ENCODE data around the gene BCAS1.

The BCAS1 gene

GRCh38 chr20:54070187-54070987, at the start of gene BCAS1:
Gene BCAS1 (minus strand): TSS chr20:54070594. CDS start chr20:54058718, 11,876 bp downstream.
- DNase-seq: no peak

DNA sequence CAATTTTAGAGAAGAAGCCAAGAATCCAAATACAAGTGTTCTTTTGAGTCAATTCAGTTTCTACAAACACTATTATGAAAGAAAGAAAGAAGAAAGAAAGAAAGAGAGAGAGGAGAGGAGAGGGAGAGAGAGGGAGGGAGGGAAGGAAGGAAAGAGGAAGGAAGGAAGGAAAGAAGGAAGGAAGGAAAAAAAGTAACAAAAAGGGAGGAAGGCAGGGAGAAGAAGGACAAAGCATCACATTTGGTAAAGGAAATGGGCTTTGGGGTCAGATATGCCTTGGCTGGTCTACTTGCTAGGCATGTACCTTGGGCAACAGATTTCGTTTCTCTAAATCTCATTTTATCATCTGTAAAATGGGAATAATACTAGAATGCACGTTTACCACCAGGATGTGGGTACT, 49.4 kb upstream of the BCAS1 start:
- DNase-seq: no peak

DNA sequence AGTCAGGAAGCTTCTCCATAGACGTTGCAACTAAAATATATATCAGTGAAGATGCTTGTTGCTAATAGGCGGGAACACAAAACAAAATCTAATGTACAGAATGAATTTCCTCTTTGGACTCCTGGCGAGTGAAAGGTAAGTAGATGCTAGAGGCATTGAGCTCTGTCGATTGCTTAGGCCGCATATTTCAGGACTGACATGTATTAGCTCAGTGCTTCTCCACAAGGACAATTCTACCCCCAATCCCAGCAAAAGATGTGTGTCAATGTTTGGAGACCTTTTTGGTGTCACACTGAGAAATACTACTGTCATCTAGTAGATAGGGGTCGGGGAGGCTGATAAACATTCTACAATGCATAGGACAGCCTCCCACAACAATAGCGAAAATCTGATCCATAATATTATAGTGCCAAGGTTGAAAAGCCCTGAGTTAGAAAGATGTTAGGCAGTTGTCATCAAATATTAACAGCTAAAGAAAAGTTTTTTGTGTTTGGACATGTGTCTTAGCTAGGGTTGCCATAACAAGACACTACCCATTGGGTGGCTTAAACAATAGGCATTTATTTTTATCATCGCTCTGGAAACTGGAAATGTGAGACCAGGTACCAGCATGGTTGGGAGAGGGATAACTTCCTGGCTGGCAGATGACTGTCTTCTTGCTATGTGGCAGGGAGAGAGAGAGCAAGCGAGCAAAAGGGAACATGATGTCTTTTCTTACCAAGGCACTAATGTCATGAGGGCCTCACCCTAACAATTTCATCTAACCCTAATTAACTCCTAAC, 48.0 kb upstream of the BCAS1 start:
- DNase-seq: no peak

GRCh38 chr20:54116550-54117235, 46.3 kb upstream of the BCAS1 start:
- DNase-seq: no peak

DNA sequence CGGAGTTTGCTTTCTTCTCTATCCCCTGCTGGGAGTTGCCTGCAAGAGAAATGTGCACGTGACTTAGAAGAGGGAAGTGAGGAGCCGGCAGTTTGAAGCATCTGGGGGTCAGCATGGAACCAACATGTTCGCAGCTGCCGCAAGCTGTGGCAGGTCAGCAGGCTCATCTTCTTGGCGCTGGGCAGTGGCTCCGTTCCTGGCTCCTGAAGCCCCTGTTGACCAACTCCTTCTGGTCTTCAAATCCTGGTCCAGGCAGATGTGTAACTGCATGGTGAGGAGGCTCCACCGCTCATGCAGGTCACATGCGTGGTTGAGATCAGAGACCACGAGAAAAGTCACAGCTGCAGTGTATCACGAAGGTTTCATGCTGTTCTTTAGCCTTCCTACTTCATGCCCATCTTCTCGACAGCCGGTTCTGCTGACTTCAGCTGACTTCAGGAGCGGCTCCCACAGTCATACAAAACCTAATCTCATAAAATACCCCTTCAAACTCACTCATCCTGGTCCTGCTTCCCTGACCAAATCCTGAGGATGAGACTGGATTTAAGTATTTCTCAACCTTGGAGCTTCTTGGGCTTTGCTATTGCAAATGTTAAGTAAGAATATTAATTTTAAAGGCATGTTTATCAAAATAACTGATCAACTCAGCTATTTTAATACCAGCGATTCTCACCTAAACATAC, 44.9 kb upstream of the BCAS1 start:
- no peak for DNase-seq

- DNase-seq: no peak
Observed at GRCh38 chr20:54114109-54114508, 43.7 kb upstream of the BCAS1 start.

DNA sequence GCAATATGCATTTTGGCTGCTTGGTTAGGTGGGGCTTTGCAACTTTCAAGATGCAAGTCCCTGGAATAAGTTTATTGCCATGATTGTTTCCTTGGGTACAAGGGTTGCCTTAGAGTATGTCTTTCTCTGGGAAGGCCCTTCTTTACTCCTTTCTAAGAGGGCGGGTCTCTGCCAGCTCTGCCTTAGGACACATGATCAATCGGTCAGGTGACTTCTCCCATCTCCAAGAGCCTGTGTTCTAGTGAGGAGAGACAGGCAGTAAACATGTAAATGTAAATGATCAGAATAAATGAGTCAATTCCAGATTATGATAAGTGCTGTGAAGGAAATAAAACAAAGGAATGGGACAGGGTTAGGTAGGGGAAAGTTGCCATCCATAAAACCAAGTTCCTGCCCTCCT, 43.2 kb upstream of the BCAS1 start:
- no peak for DNase-seq

GRCh38 chr20:54112221-54112884, 42.0 kb upstream of the BCAS1 start:
- no peak for DNase-seq

DNA sequence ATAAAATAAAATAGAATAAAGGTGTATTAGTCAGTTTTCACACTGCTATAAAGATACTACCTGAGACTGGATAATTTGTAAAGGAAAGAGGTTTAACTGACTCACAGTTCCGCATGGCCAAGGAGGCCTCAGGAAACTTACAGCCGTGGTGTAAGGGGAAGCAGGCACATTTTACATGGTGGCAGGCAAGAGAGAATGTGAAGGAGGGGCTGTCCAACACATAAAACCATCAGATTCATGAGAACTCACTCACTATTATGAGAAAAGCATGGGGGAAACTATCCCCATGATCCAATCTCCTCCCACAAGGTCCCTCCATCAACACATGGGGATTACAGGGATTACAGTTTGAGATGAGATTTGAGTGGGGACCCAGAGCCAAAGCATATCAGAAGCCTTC, 41.1 kb upstream of the BCAS1 start:
- DNase-seq: no peak

GRCh38 chr20:54110457-54110856, 40.1 kb upstream of the BCAS1 start:
- DNase-seq: no peak

DNA sequence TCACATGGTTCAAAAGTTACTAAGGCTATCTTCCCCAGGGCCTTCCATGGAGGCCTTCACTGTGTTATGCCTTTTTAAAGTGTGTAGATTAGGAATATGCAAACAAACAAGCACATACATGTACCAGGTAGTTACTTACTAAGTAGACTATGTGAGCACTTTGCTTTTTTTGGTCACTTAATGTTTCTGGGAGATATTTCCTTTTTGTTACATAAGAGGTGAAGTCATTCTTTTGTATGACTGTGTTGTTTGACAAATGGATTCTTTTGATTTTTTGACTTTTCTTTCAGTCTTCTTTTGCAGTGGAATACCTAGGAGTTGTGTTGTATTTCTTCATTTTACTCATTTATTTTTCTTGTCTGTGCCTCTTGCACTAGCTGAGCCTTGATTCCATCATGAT, 39.6 kb upstream of the BCAS1 start:
- no peak for DNase-seq

- DNase-seq: no peak
Observed at GRCh38 chr20:54108817-54109216, 38.4 kb upstream of the BCAS1 start.

DNA sequence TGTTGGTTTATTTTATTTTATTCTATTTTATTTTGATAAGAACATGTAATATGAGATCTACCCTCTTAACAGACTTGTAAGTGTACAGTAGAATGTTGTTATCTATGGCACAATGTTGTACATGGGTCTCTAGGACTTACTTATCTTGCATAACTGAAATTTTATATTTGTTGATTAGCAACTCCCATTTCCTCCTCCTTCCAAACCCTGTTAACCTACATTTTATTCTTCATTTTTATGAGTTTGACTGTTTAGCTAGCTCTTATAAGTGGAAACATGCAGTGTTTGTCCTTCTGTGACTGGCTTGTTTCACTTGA, 37.9 kb upstream of the BCAS1 start:
- DNase-seq: no peak

GRCh38 chr20:54107600-54108325, 37.4 kb upstream of the BCAS1 start:
- DNase-seq: no peak

- no peak for DNase-seq
Observed at GRCh38 chr20:54107181-54107580, 36.8 kb upstream of the BCAS1 start.

DNA sequence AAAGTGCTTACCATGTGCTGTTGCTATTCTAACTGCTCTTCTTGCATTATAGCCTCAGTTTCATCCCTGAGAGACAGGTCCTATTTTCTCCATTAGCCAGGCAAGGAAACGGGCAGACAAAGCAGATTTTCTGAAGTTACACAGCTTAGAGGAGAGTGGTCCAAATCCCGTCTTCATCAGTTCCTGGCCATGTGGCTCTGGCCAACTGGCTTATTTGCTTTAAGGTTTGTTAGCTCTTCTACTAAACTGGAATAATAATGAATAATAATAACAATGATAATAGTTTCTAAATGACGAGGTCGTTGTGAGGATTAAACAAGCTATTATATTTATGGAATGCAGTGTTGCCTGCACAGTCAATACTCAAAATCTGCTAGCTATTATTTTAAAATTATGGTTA, 35.8 kb upstream of the BCAS1 start:
- no peak for DNase-seq

DNA sequence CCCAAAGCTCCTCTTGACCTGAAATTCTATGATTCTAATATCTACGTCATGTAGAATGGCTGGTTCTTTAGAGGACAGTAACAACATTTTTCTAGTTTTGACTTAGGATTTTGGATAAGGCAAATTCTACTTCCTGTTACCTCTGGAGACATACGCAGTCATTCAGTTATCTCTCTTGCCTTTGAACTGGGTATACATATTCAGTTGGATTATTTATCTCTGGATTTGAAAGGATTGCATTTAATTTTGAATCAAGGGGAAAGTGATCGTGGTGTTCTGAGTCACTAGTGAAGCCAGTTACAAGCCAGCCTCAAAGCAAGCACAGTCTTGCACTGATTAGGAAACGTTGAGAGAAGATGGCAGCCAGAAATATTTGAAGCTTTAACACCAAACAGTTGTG, 35.3 kb upstream of the BCAS1 start:
- no peak for DNase-seq

GRCh38 chr20:54104781-54105180, 34.4 kb upstream of the BCAS1 start:
- no peak for DNase-seq

- no peak for DNase-seq
Observed at GRCh38 chr20:54103762-54104600, 33.6 kb upstream of the BCAS1 start.

GRCh38 chr20:54103067-54103761, 32.8 kb upstream of the BCAS1 start:
- peak; percentile 76 for DNase-seq
